K562 (cell line): ENCODE measurements around the gene GNPTAB. TPM values are rescaled to one million over a fixed set of nuclear protein-coding genes. Genes with fewer than 3 reads are reported as not detected.

Source experiments
- ATAC-seq: fragments of 200-7000 bp; cut with Tn5 transposase; 3 replicates; pipeline ENCODE4 v1.9.1; 2020; ENCODE audit warnings: moderate library complexity
- BruUV-seq: library from RNA; stranded (reverse); fragments of 400-500 nt; replicated peaks from 2 replicates; lab custom pipeline; 2021; lab: Mats Ljungman, UMichigan
- CTCF ChIA-PET: fragments of 300-600 bp; formaldehyde crosslinking; extraction: SDS; loops from one replicate; lab custom pipeline; 2021; ENCODE audit warnings: low intra/inter-chr PET ratio; lab: Yijun Ruan, JAX
- POLR2A ChIA-PET: fragments of 300-600, 350-650 bp; sonication (Branson Sonifier 250); formaldehyde crosslinking; extraction: SDS; loops from one replicate; lab custom pipeline; 2021; ENCODE audit warnings: antibody characterized with exemption, inconsistent platforms; lab: Yijun Ruan, JAX
- DNase-seq, 4 experiments: peaks; one replicate each; pipeline versions ENCODE4 v3.0.0 to v3.0.0-alpha.2; 2011 to 2018; ENCODE audit warnings: low spot score in 3 of 4, mixed read lengths in 3 of 4; ENCODE audit errors: extremely low read depth in 1 of 4
- FAIRE-seq: peaks from 2 replicates; lab custom pipeline; 2011; peaks lifted over from hg19 to GRCh38; lab: Jason Lieb, UNC
- H2AFZ ChIP-seq: 2 replicates; pipeline ENCODE4 v1.6.0; 2011; ENCODE audit warnings: low read depth, low read length, control low read depth, inconsistent platforms
- H3K27ac ChIP-seq: fragments of 200-600 bp; 3 replicates; pipeline ENCODE4 v1.8.0; 2011; ENCODE audit warnings: low read depth, mild to moderate bottlenecking, control low read depth, inconsistent platforms, low read length, moderate library complexity, mixed read lengths; ENCODE audit errors: extremely low read depth
- H3K27me3 ChIP-seq, 2 experiments: fragments of 300-600 bp in 1 of 2; 2 replicates in 1 of 2; 3 replicates in 1 of 2; pipeline versions ENCODE4 v1.6.0 to v1.8.0; 2011; ENCODE audit warnings: inconsistent platforms in 2 of 2, low read length in 2 of 2, mild to moderate bottlenecking in 1 of 2, mixed read lengths in 1 of 2, moderate library complexity in 1 of 2; ENCODE audit not compliant: control insufficient read depth in 2 of 2, insufficient read depth in 2 of 2
- H3K36me3 ChIP-seq: fragments of 300-600 bp; 3 replicates; pipeline ENCODE4 v1.8.0; 2011; ENCODE audit warnings: mild to moderate bottlenecking, low read length, inconsistent platforms; ENCODE audit not compliant: control insufficient read depth, insufficient read depth
- H3K4me1 ChIP-seq, 2 experiments: fragments of 200-600 bp in 1 of 2; replicated peaks in 1 of 2; 2 replicates in 1 of 2; 3 replicates in 1 of 2; pipeline versions ENCODE4 v1.5.1 to v1.8.0; 2011; ENCODE audit warnings: inconsistent platforms in 2 of 2, low read length in 2 of 2, mild to moderate bottlenecking in 1 of 2, mixed read lengths in 1 of 2, moderate library complexity in 1 of 2; ENCODE audit not compliant: control insufficient read depth in 2 of 2, insufficient read depth in 2 of 2
- H3K4me2 ChIP-seq: 2 replicates; pipeline ENCODE4 v1.6.1; 2011; ENCODE audit warnings: low read length, control low read depth, inconsistent platforms, mixed read lengths; ENCODE audit not compliant: insufficient read depth
- H3K4me3 ChIP-seq: fragments of 200-600 bp; sonication (generic), shearing (Covaris generic); 2 replicates; pipeline ENCODE4 v1.5.1; 2016; ENCODE audit warnings: control low read depth, inconsistent platforms
- H3K79me2 ChIP-seq: fragments of 200-600 bp; 3 replicates; pipeline ENCODE4 v1.8.0; 2011; ENCODE audit warnings: low read length, inconsistent platforms; ENCODE audit not compliant: control insufficient read depth, insufficient read depth
- H3K9ac ChIP-seq, 2 experiments: 2 replicates each; pipeline versions ENCODE4 v1.6.0 to v1.6.1; 2011; ENCODE audit warnings: low read depth in 2 of 2, low read length in 2 of 2, control low read depth in 1 of 2, inconsistent platforms in 1 of 2, mild to moderate bottlenecking in 1 of 2, mixed read lengths in 1 of 2; ENCODE audit not compliant: insufficient read depth in 1 of 2
- H3K9me1 ChIP-seq: one replicate; pipeline ENCODE4 v1.6.0; 2011; ENCODE audit warnings: inconsistent platforms, mild to moderate bottlenecking, low read length, moderate library complexity; ENCODE audit not compliant: control insufficient read depth, insufficient read depth
- H3K9me3 ChIP-seq: replicated peaks from 2 replicates; pipeline ENCODE4 v1.5.1; 2011; ENCODE audit warnings: low read depth, low read length, inconsistent platforms; ENCODE audit not compliant: control insufficient read depth, insufficient read depth
- H4K20me1 ChIP-seq: replicated peaks from 2 replicates; pipeline ENCODE4 v1.6.1; 2011; ENCODE audit warnings: low read length, inconsistent platforms, mixed read lengths; ENCODE audit not compliant: control insufficient read depth, insufficient read depth
- AFF1 ChIP-seq, 2 experiments: fragments of 450-650 bp; IDR thresholded peaks; 2 replicates each; pipeline ENCODE4 v1.6.1; 2018; ENCODE audit warnings: mild to moderate bottlenecking in 2 of 2, low read depth in 1 of 2; ENCODE audit not compliant: partially characterized antibody in 2 of 2
- CBX8 ChIP-seq: fragments of 200-600 bp; sonication (generic); IDR thresholded peaks from 2 replicates; pipeline ENCODE4 v1.6.1; 2012; ENCODE audit warnings: borderline replicate concordance, mixed run types, low read depth, mild to moderate bottlenecking, moderate library complexity, mixed read lengths, low read length, control low read depth, inconsistent platforms; ENCODE audit not compliant: poor library complexity, severe bottlenecking; ENCODE audit errors: extremely low read depth
- DIDO1 ChIP-seq: fragments of 450-650 bp; IDR thresholded peaks from 2 replicates; pipeline ENCODE4 v1.6.1; 2016; ENCODE audit warnings: low read depth, missing biosample characterization, missing genetic modification characterization
- LEF1 ChIP-seq: fragments of 450-650 bp; IDR thresholded peaks from 2 replicates; pipeline ENCODE4 v1.6.1; 2016; ENCODE audit warnings: mild to moderate bottlenecking
- POU5F1 ChIP-seq: fragments of 150-350 bp; IDR thresholded peaks from 2 replicates; pipeline ENCODE4 v1.6.1; 2014; ENCODE audit warnings: borderline replicate concordance, low read length, low read depth, mild to moderate bottlenecking; ENCODE audit not compliant: partially characterized antibody
- RBM34 ChIP-seq: fragments of 200-400 bp; formaldehyde crosslinking; IDR thresholded peaks from 2 replicates; pipeline ENCODE4 v1.6.1; 2018; ENCODE audit warnings: low read length, borderline replicate concordance; ENCODE audit not compliant: insufficient read depth
- ZNF384 ChIP-seq: IDR thresholded peaks from 2 replicates; pipeline ENCODE4 v1.6.1; 2012; ENCODE audit warnings: low read depth, low read length, improper control_type of control experiment
- WGBS: fragments of 100-300 bp; shearing (Covaris generic); methylation state at CpG from one replicate; pipeline ENCODE4 v1.1.6; 2016; ENCODE audit warnings: low coverage, mixed read lengths; ENCODE audit not compliant: insufficient coverage; ENCODE audit errors: missing lambda C conversion rate; 5-methylcytosine and 5-hydroxymethylcytosine counted together
- in situ Hi-C: fragments of 300-500 bp; cut with MboI; formaldehyde crosslinking; loops from 4 replicates; pipeline ENCODE4 v1.15.0; 2018; ENCODE audit warnings: inconsistent platforms, mixed read lengths
- intact Hi-C: fragments of 100-400 bp; cut with micrococcal nuclease; formaldehyde crosslinking; loops from 2 replicates; pipeline ENCODE4 v1.14.2; 2022
- polyA plus RNA-seq, 8 experiments: library from polyadenylated mRNA; depleted of rRNA in 4 of 8; stranded (reverse) in 5 of 8; unstranded in 3 of 8; fragments of >200 nt; fragmentation: Nextera tagmentation in 2 of 8; fragmentation: Illumina TruSeq in 1 of 8; extraction: Ambion mirVana in 2 of 8; extraction: Trizol in 1 of 8; gene quantifications; 2 replicates each; pipeline versions ENCODE4 v1.2.1 to v1.2.3, GENCODE V29; 2011 to 2014; ENCODE audit warnings: inconsistent platforms in 1 of 8, missing spikeins in 1 of 8
- total RNA-seq, 7 experiments: library from RNA; depleted of rRNA in 6 of 7; stranded (reverse); fragments of >200 nt in 6 of 7; fragmentation: Illumina TruSeq in 2 of 7; extraction: Trizol in 2 of 7; gene quantifications; 2 replicates each; pipeline versions ENCODE4 v1.2.1 to v1.2.3, GENCODE V29; 2011 to 2021; ENCODE audit warnings: low replicate concordance in 1 of 7
- TF ChIP-seq, protein P1 (sequence below): sonication (generic); formaldehyde crosslinking; IDR thresholded peaks from 2 replicates; pipeline ENCODE4 v1.8.0; 2022; ENCODE audit warnings: mild to moderate bottlenecking, missing genetic modification reagents, borderline replicate concordance
- TF ChIP-seq, protein P2 (sequence below): fragments of 200-800 bp; sonication (Bioruptor generic); IDR thresholded peaks from 2 replicates; pipeline ENCODE4 v1.6.1; 2016; ENCODE audit warnings: missing genetic modification characterization, missing compliant biosample characterization

GNPTAB gene
- total and polyA plus RNA-seq, 9 of the 15 experiments (the other 6 are each of a cell fraction or from before 2014, with no cell fraction given): 5.9 to 23.2 (median 19.3) TPM

GRCh38 chr12:101795786-101796185 is 35.0 kb downstream of the GNPTAB start:
- DNase-seq: no peak
- ChIA-PET POLR2A (no interaction called here), CTCF (no interaction called here)
- Histone ChIP-seq H3K9ac (no peak overlapping the region), H3K4me3 (no peak overlapping the region), H3K4me1 (peaks cover 0 to 21% of the 10 kb centered on the region in 2 experiments; a peak in 3 of 5 replicates), H4K20me1 (no peaks in the 10 kb centered on the region), H2AFZ (no peak overlapping the region), H3K9me1 (no peaks in the 10 kb centered on the region), H3K4me2 (no peak overlapping the region), H3K9me3 (no peaks in the 10 kb centered on the region), H3K36me3 (no peaks in the 10 kb centered on the region), H3K27me3 (no peaks in the 10 kb centered on the region), H3K79me2 (no peaks in the 10 kb centered on the region), H3K27ac (no peak overlapping the region)
- FAIRE-seq: no peak
- intact Hi-C loops: no loop called here
- ATAC-seq: no peak
- no TSS peak for BruUV-seq
- in situ Hi-C loops: no loop called here
- WGBS: 97% methylated on average over 4 of the region's 4 CpGs
- no peak for TF ChIP-seq LEF1
- TF ChIP-seq, protein P1, sequence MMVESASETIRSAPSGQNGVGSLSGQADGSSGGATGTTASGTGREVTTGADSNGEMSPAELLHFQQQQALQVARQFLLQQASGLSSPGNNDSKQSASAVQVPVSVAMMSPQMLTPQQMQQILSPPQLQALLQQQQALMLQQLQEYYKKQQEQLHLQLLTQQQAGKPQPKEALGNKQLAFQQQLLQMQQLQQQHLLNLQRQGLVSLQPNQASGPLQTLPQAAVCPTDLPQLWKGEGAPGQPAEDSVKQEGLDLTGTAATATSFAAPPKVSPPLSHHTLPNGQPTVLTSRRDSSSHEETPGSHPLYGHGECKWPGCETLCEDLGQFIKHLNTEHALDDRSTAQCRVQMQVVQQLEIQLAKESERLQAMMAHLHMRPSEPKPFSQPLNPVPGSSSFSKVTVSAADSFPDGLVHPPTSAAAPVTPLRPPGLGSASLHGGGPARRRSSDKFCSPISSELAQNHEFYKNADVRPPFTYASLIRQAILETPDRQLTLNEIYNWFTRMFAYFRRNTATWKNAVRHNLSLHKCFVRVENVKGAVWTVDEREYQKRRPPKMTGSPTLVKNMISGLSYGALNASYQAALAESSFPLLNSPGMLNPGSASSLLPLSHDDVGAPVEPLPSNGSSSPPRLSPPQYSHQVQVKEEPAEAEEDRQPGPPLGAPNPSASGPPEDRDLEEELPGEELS (CRISPR knock-in tag): no peak
- no peak for TF ChIP-seq AFF1 (IDR thresholded peaks at IDR 0.05; ENCODE audit: low read depth in 1 of 2, partially characterized antibody in 2 of 2)
- TF ChIP-seq RBM34: no peak
- no peak for TF ChIP-seq CBX8
- no peak for TF ChIP-seq ZNF384
- TF ChIP-seq DIDO1 (tag): no peak
- TF ChIP-seq POU5F1: no peak
- TF ChIP-seq, protein P2, sequence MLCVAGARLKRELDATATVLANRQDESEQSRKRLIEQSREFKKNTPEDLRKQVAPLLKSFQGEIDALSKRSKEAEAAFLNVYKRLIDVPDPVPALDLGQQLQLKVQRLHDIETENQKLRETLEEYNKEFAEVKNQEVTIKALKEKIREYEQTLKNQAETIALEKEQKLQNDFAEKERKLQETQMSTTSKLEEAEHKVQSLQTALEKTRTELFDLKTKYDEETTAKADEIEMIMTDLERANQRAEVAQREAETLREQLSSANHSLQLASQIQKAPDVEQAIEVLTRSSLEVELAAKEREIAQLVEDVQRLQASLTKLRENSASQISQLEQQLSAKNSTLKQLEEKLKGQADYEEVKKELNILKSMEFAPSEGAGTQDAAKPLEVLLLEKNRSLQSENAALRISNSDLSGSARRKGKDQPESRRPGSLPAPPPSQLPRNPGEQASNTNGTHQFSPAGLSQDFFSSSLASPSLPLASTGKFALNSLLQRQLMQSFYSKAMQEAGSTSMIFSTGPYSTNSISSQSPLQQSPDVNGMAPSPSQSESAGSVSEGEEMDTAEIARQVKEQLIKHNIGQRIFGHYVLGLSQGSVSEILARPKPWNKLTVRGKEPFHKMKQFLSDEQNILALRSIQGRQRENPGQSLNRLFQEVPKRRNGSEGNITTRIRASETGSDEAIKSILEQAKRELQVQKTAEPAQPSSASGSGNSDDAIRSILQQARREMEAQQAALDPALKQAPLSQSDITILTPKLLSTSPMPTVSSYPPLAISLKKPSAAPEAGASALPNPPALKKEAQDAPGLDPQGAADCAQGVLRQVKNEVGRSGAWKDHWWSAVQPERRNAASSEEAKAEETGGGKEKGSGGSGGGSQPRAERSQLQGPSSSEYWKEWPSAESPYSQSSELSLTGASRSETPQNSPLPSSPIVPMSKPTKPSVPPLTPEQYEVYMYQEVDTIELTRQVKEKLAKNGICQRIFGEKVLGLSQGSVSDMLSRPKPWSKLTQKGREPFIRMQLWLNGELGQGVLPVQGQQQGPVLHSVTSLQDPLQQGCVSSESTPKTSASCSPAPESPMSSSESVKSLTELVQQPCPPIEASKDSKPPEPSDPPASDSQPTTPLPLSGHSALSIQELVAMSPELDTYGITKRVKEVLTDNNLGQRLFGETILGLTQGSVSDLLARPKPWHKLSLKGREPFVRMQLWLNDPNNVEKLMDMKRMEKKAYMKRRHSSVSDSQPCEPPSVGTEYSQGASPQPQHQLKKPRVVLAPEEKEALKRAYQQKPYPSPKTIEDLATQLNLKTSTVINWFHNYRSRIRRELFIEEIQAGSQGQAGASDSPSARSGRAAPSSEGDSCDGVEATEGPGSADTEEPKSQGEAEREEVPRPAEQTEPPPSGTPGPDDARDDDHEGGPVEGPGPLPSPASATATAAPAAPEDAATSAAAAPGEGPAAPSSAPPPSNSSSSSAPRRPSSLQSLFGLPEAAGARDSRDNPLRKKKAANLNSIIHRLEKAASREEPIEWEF (CRISPR knock-in tag): no peak
